ENCODE data around the gene FANCE. TPM values are rescaled to one million over a fixed set of nuclear protein-coding genes. Genes with fewer than 3 reads are reported as not detected.

Gene FANCE
- total RNA-seq (2022; extraction: Qiagen RNA extraction; ENCODE audit: low read depth), result 2.2 to 3.1 TPM (median 2.9 TPM) in 5 replicates

DNA sequence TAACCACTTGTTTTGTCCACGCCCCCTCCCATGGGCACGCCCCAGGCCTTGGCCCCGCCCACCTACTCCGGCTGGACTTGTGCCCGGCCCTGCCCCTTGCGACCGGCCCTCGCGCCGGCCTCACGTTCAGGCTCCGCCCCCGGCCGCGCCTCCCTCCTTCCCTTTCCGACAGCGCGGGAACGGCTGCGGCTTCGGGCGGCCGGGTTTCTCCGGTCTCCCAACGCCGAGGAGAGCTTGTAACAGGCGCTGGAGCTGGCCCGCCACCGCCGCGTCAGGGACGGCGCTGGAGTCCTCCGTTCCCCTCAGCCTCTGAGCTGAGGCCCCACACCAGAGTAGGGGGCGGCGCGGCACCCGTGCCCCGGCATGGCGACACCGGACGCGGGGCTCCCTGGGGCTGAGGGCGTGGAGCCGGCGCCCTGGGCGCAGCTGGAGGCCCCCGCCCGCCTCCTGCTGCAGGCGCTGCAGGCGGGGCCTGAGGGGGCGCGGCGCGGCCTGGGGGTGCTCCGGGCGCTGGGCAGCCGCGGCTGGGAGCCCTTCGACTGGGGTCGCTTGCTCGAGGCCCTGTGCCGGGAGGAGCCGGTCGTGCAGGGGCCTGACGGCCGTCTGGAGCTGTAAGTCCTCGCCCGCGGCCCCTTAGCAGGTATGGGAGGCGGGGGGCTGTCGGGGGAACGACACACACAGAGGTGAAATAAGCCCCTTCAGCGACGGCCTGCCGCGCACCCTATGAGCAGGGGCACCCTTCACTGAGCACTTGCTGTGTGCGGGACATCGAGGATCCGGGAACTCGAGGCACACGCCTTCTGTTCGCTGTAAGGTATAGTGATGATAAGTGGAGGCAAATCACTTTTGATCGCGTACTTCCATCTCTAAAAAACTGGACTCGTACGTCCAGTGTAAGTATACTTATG lies at the start of gene FANCE:
Gene FANCE (plus strand): TSS at position 156 of the 908 bp plus-strand sequence. CDS start 208 bp downstream, at position 364.

GRCh38 chr6:35468181-35468979 lies 16.2 kb downstream of the FANCE start, which contains the start of gene RPL10A:
TSS of gene RPL10A (plus strand) at chr6:35468401. CDS start at chr6:35468435, 34 bp downstream.

DNA sequence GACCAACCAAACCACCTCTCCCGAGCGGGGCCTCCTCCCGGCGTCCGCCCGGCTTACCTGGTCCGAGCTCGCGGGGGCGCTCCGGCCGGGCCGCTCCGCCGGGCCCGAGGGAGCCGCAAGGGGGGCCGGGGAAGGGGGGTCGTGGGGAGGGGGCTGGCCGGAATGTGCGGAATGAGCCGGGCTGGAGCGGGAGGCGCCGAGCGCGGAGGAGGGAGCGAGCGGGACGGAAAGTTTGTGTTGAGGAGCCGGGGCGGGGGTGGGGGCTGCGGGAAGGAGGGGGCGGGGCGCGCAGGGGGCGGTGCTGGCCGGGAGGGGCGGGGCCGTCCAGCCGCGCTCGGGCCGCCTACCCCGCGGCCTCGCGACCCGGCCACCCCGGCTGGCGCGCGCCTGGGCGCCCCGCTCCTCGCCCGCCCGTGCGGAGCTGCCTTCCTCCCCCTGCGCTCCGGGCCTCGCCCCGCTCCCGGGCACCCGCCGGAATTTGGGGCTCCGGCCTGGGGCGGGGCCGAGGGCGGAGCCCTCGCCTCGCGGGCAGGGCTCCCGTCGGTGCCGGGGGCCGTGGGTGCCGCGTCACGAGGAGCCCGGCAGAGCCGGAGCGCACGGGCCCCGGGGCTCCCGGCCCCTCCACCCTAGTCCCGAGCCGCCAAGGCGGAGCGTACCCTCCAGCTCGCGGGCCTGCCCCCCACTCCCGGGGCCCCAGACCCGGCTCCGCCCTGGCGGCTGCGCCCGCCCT lies 44.9 kb downstream of the FANCE start, which contains the start of gene TEAD3:
Gene TEAD3 (minus strand): TSS at position 239 of the 730 bp plus-strand sequence.

GRCh38 chr6:35512740-35513139 lies 60.6 kb downstream of the FANCE start, which contains the start of gene TULP1:
TSS of gene TULP1 (minus strand) at chr6:35512896. CDS start at chr6:35512858, 38 bp downstream.

Other genes with a start within 250 kb of the FANCE start
- 0.05 to 0.12 TPM (median 0.07 TPM) in 5 replicates for gene SCUBE3, start 238.4 kb upstream of the FANCE start, total RNA-seq (2022; extraction: Qiagen RNA extraction; ENCODE audit: low read depth)
- 8.6 to 12.3 TPM (median 8.9 TPM) in 5 replicates for gene ZNF76, start 192.6 kb upstream of the FANCE start, total RNA-seq (2022; extraction: Qiagen RNA extraction; ENCODE audit: low read depth)
- 0.06 to 0.09 TPM (median 0.06 TPM) in 3 of 5 replicates, not detected in the others for gene DEF6, start 154.5 kb upstream of the FANCE start, total RNA-seq (2022; extraction: Qiagen RNA extraction; ENCODE audit: low read depth)
- gene PPARD, start 109.8 kb upstream of the FANCE start, total RNA-seq (2022; extraction: Qiagen RNA extraction; ENCODE audit: low read depth), result 4.8 to 7.0 TPM (median 5.7 TPM) in 5 replicates
- gene RPL10A, start 16.1 kb downstream of the FANCE start, total RNA-seq (2022; extraction: Qiagen RNA extraction; ENCODE audit: low read depth), result 1,379 to 1,552 TPM (median 1,478 TPM) in 5 replicates
- 4.3 to 6.4 TPM (median 5.0 TPM) in 5 replicates for gene TEAD3, start 44.7 kb downstream of the FANCE start, total RNA-seq (2022; extraction: Qiagen RNA extraction; ENCODE audit: low read depth)
- gene TULP1, start 60.6 kb downstream of the FANCE start, total RNA-seq (2022; extraction: Qiagen RNA extraction; ENCODE audit: low read depth), result not detected in 5 replicates
- 8.7 to 13.8 TPM (median 9.6 TPM) in 5 replicates for gene FKBP5, start 236.6 kb downstream of the FANCE start, total RNA-seq (2022; extraction: Qiagen RNA extraction; ENCODE audit: low read depth)